Fibroblast of skin of left quadriceps (primary cell): Measurements from ENCODE around the gene CCM2.
"Not testable (repeated sequence)": the region's sequence is repeated elsewhere in the genome, so short reads cannot be mapped to it uniquely, and the experiment has no call there.

Source experiments
- DNase-seq, 2 experiments: peaks; one replicate each; pipeline ENCODE4 v3.0.0-alpha.2; 2013; ENCODE audit warnings: low read depth in 2 of 2

The CCM2 gene

GRCh38 chr7:45100761-45101480, 100.9 kb downstream of the CCM2 start:
- no peak for DNase-seq

GRCh38 chr7:45101748-45102147, 101.7 kb downstream of the CCM2 start:
- no peak for DNase-seq

GRCh38 chr7:45102785-45103712, 103.0 kb downstream of the CCM2 start:
- no peak for DNase-seq

GRCh38 chr7:45103958-45104843, 104.2 kb downstream of the CCM2 start:
- DNase-seq = no peak

GRCh38 chr7:45104844-45105587, 105.0 kb downstream of the CCM2 start:
- no peak for DNase-seq

- no peak for DNase-seq
Measured at GRCh38 chr7:45105588-45106188, 105.7 kb downstream of the CCM2 start.

GRCh38 chr7:45106820-45107219, 106.8 kb downstream of the CCM2 start:
- DNase-seq = no peak

GRCh38 chr7:45107356-45107755, 107.4 kb downstream of the CCM2 start:
- no peak for DNase-seq

- DNase-seq = no peak
Measured at GRCh38 chr7:45108863-45109262, 108.9 kb downstream of the CCM2 start.

GRCh38 chr7:45111298-45112223, 111.6 kb downstream of the CCM2 start, which contains the start of gene TBRG4:
Gene TBRG4, minus strand, starts transcription at chr7:45111697. Its CDS starts 2,460 bp downstream, at chr7:45109237.
- peak; percentile 77 to 81 for DNase-seq

GRCh38 chr7:45112648-45113047, 112.6 kb downstream of the CCM2 start:
- DNase-seq = no peak

GRCh38 chr7:45114257-45114656, 114.3 kb downstream of the CCM2 start:
- not testable (repeated sequence) for DNase-seq

- no peak for DNase-seq
Measured at GRCh38 chr7:45114926-45115325, 114.9 kb downstream of the CCM2 start.

- no peak for DNase-seq
Measured at GRCh38 chr7:45116048-45116447, 116.0 kb downstream of the CCM2 start.

GRCh38 chr7:45117582-45117981, 117.6 kb downstream of the CCM2 start:
- DNase-seq = no peak

- DNase-seq = no peak
Measured at GRCh38 chr7:45118292-45118691, 118.3 kb downstream of the CCM2 start.

- DNase-seq = no peak
Measured at GRCh38 chr7:45118889-45119331, 118.9 kb downstream of the CCM2 start.

GRCh38 chr7:45119550-45119949, 119.5 kb downstream of the CCM2 start:
- no peak for DNase-seq
